Measurements from ENCODE around the gene PDE7B. TPM values are rescaled to one million over a fixed set of nuclear protein-coding genes. Genes with fewer than 3 reads are reported as not detected.

PDE7B gene
- total RNA-seq, 4 donors from 2014 or later: 2.9 to 23.6 (median 5.2) TPM

- Histone ChIP-seq H3K27ac (no peak overlapping the region), H3K9me3 (no peaks in the 10 kb centered on the region), H3K4me1 (no peaks in the 10 kb centered on the region), H3K27me3 (no peaks in the 10 kb centered on the region), H3K4me3 (no peak overlapping the region), H3K36me3 (no peaks in the 10 kb centered on the region)
- ATAC-seq: no peak
- TF ChIP-seq POLR2A (IDR thresholded peaks at IDR 0.05): no peak
- no peak for TF ChIP-seq CTCF (IDR thresholded peaks at IDR 0.05)
- TF ChIP-seq POLR2AphosphoS5 (IDR thresholded peaks at IDR 0.05): no peak
- TF ChIP-seq EP300 (IDR thresholded peaks at IDR 0.05): no peak
- WGBS, 2 donors (ENCODE audit: low coverage in 1 of 2): 100% methylated on average over 2 of the region's 2 CpGs
Observed at GRCh38 chr6:135819665-135820064, 31.8 kb upstream of the PDE7B start.

DNA sequence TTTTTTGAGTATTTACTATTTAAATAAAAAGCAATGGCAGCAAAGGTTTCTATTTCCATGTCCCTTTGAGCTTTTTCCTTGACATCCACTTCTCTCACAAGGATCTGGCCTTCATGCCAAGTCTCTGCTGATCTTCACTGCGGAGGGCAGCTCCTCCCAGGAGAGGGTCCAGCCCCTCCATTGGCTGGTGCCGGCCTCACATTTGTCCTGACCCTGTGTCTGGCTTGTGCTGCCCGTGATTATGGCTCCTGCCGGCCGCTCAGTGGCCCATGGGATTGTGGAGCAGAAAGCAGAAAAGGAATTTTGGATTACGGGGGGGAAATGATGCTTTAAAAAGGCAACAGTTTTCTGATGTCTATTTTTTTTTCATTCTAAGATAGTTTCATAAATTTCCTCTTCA lies 31.2 kb upstream of the PDE7B start:
- no peak for ATAC-seq

GRCh38 chr6:135823851-135824250 lies 27.6 kb upstream of the PDE7B start:
- ATAC-seq: no peak
- no peaks in the 10 kb centered on the region for H3K27me3 ChIP-seq
- H3K27ac ChIP-seq: no peak overlapping the region
- H3K4me3 ChIP-seq: no peak overlapping the region
- no peaks in the 10 kb centered on the region for H3K4me1 ChIP-seq
- WGBS, 2 donors (ENCODE audit: low coverage in 1 of 2): 77 to 78% methylated on average over 1 of the region's 1 CpG
- H3K36me3 ChIP-seq: no peaks in the 10 kb centered on the region
- H3K9me3 ChIP-seq: no peaks in the 10 kb centered on the region
- TF ChIP-seq POLR2AphosphoS5 (IDR thresholded peaks at IDR 0.05): no peak
- TF ChIP-seq EP300 (IDR thresholded peaks at IDR 0.05): no peak
- TF ChIP-seq CTCF (IDR thresholded peaks at IDR 0.05): no peak
- TF ChIP-seq POLR2A (IDR thresholded peaks at IDR 0.05): no peak

More for the DNA sequence above, 31.2 kb upstream of the PDE7B start:
- Histone ChIP-seq H3K4me1 (no peaks in the 10 kb centered on the region), H3K36me3 (no peaks in the 10 kb centered on the region), H3K27me3 (no peaks in the 10 kb centered on the region), H3K4me3 (no peak overlapping the region), H3K27ac (no peak overlapping the region), H3K9me3 (no peaks in the 10 kb centered on the region)
- 100% methylated on average over 1 of the region's 6 CpGs; no CpG with 5 or more reads in 1 of the 2 donors for WGBS, 2 donors (ENCODE audit: low coverage in 1 of 2)
- TF ChIP-seq POLR2A (IDR thresholded peaks at IDR 0.05) (no peak), POLR2AphosphoS5 (IDR thresholded peaks at IDR 0.05) (no peak), EP300 (IDR thresholded peaks at IDR 0.05) (no peak), CTCF (IDR thresholded peaks at IDR 0.05) (no peak)

- no peak overlapping the region for H3K4me3 ChIP-seq
- no peaks in the 10 kb centered on the region for H3K36me3 ChIP-seq
- WGBS, 2 donors (ENCODE audit: low coverage in 1 of 2): 86 to 89% methylated on average over 5 to 6 of the region's 6 CpGs
- H3K4me1 ChIP-seq: no peaks in the 10 kb centered on the region
- no peak for TF ChIP-seq CTCF (IDR thresholded peaks at IDR 0.05)
- TF ChIP-seq POLR2AphosphoS5 (IDR thresholded peaks at IDR 0.05): no peak
- TF ChIP-seq EP300 (IDR thresholded peaks at IDR 0.05): no peak
- no peak for TF ChIP-seq POLR2A (IDR thresholded peaks at IDR 0.05)
- no peak overlapping the region for H3K27ac ChIP-seq
- no peak for ATAC-seq
- H3K27me3 ChIP-seq: no peaks in the 10 kb centered on the region
- H3K9me3 ChIP-seq: no peaks in the 10 kb centered on the region
Observed at GRCh38 chr6:135826236-135826804, 25.2 kb upstream of the PDE7B start.

DNA sequence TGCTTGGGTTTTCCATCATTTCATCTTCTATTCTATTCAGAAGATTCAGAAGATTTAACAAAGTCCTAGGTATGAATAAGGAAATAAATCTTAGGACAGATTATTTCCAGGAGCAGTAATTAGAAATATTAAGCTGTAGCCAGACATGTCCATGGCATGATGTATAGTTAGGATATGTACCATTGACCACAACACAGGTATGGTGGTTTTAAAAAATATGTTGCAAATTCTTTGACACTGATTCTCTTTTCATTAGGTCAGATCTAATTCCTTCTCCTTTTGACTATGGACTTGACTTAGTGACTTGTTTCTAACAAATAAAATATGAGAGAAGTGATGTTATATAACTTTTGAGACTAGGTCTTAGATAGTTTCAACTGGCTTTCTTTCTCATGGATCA lies 23.5 kb upstream of the PDE7B start:
- TF ChIP-seq POLR2A (IDR thresholded peaks at IDR 0.05) (no peak), CTCF (IDR thresholded peaks at IDR 0.05) (no peak), EP300 (IDR thresholded peaks at IDR 0.05) (no peak), POLR2AphosphoS5 (IDR thresholded peaks at IDR 0.05) (no peak)

More for the DNA sequence above, 23.5 kb upstream of the PDE7B start:
- Histone ChIP-seq H3K27ac (no peak overlapping the region), H3K27me3 (no peaks in the 10 kb centered on the region), H3K9me3 (no peaks in the 10 kb centered on the region), H3K4me1 (no peaks in the 10 kb centered on the region), H3K36me3 (no peaks in the 10 kb centered on the region), H3K4me3 (no peak overlapping the region)
- ATAC-seq: no peak
